K562 (cell line): ENCODE measurements around the gene GLRA2. TPM values are rescaled to one million over a fixed set of nuclear protein-coding genes. Genes with fewer than 3 reads are reported as not detected.

Experiments
- DIDO1 ChIP-seq: fragments of 450-650 bp; IDR thresholded peaks from 2 replicates; pipeline ENCODE4 v1.6.1; 2016; ENCODE audit warnings: low read depth, missing biosample characterization, missing genetic modification characterization
- KDM1A ChIP-seq, 2 experiments: fragments of 450-650 bp; IDR thresholded peaks; 2 replicates each; pipeline ENCODE4 v1.6.1; 2016; ENCODE audit warnings: mild to moderate bottlenecking in 2 of 2
- POLR3G ChIP-seq: IDR thresholded peaks from 2 replicates; pipeline ENCODE4 v1.6.1; 2011; ENCODE audit not compliant: insufficient read length, insufficient replicate concordance; ENCODE audit errors: extremely low read depth
- polyA plus RNA-seq, 8 experiments: library from polyadenylated mRNA; depleted of rRNA in 4 of 8; stranded (reverse) in 5 of 8; unstranded in 3 of 8; fragments of >200 nt; fragmentation: Nextera tagmentation in 2 of 8; fragmentation: Illumina TruSeq in 1 of 8; extraction: Ambion mirVana in 2 of 8; extraction: Trizol in 1 of 8; gene quantifications; 2 replicates each; pipeline versions ENCODE4 v1.2.1 to v1.2.3, GENCODE V29; 2011 to 2014; ENCODE audit warnings: inconsistent platforms in 1 of 8, missing spikeins in 1 of 8
- total RNA-seq, 7 experiments: library from RNA; depleted of rRNA in 6 of 7; stranded (reverse); fragments of >200 nt in 6 of 7; fragmentation: Illumina TruSeq in 2 of 7; extraction: Trizol in 2 of 7; gene quantifications; 2 replicates each; pipeline versions ENCODE4 v1.2.1 to v1.2.3, GENCODE V29; 2011 to 2021; ENCODE audit warnings: low replicate concordance in 1 of 7
- TF ChIP-seq, protein P1 (sequence below): fragments of 250-450 bp; sonication (Bioruptor Pico); IDR thresholded peaks from 2 replicates; pipeline ENCODE4 v1.4.0; 2020; ENCODE audit warnings: mild to moderate bottlenecking, moderate library complexity
- TF ChIP-seq, protein P2 (sequence below): fragments of 450-650 bp; IDR thresholded peaks from 2 replicates; pipeline ENCODE4 v1.6.1; 2018; ENCODE audit warnings: mild to moderate bottlenecking, low read depth; ENCODE audit not compliant: partially characterized antibody
- TF ChIP-seq, protein P3 (sequence below), 2 experiments: fragments of 150-350 bp in 1 of 2; IDR thresholded peaks; 2 replicates each; pipeline ENCODE4 v1.6.1; 2012 to 2016; ENCODE audit warnings: low read depth in 2 of 2, low read length in 2 of 2, mild to moderate bottlenecking in 1 of 2, moderate library complexity in 1 of 2

The GLRA2 gene
- total and polyA plus RNA-seq, 9 of the 15 experiments (the other 6 are each of a cell fraction or from before 2014, with no cell fraction given): not detected

DNA sequence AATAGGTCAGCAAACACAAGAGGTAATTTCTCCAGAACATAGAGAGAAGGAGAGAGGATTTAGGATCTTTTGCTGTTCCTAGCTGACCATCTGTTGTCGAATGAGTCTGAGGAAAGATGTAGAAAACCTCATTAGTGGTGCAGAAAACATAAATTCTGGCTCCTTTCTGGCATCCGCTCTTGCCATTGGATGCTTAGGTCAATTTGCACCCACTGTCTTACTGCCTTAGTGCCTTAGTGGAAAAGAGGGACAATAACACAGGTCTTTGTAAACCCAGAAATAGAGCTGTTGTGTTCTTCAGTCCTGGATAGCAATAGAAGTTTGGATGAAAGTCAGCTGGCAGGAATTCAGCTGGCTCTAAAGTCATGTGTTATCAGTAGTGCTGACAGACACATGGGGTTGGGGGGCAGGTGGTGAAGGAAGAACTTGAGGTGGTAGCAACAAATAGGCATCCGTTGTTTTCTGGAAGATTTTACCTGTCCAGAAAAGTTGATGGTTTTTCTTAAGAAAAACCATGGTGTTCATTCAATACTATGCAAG, 78.2 kb downstream of the GLRA2 start (continued):
- TF ChIP-seq DIDO1 (tag) (no peak), KDM1A (IDR thresholded peaks at IDR 0.05) (no peak), POLR3G (no peak)
- TF ChIP-seq, protein P1, sequence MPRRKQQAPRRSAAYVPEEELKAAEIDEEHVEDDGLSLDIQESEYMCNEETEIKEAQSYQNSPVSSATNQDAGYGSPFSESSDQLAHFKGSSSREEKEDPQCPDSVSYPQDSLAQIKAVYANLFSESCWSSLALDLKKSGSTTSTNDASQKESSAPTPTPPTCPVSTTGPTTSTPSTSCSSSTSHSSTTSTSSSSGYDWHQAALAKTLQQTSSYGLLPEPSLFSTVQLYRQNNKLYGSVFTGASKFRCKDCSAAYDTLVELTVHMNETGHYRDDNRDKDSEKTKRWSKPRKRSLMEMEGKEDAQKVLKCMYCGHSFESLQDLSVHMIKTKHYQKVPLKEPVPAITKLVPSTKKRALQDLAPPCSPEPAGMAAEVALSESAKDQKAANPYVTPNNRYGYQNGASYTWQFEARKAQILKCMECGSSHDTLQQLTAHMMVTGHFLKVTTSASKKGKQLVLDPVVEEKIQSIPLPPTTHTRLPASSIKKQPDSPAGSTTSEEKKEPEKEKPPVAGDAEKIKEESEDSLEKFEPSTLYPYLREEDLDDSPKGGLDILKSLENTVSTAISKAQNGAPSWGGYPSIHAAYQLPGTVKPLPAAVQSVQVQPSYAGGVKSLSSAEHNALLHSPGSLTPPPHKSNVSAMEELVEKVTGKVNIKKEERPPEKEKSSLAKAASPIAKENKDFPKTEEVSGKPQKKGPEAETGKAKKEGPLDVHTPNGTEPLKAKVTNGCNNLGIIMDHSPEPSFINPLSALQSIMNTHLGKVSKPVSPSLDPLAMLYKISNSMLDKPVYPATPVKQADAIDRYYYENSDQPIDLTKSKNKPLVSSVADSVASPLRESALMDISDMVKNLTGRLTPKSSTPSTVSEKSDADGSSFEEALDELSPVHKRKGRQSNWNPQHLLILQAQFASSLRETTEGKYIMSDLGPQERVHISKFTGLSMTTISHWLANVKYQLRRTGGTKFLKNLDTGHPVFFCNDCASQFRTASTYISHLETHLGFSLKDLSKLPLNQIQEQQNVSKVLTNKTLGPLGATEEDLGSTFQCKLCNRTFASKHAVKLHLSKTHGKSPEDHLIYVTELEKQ: no peak
- TF ChIP-seq, protein P2, sequence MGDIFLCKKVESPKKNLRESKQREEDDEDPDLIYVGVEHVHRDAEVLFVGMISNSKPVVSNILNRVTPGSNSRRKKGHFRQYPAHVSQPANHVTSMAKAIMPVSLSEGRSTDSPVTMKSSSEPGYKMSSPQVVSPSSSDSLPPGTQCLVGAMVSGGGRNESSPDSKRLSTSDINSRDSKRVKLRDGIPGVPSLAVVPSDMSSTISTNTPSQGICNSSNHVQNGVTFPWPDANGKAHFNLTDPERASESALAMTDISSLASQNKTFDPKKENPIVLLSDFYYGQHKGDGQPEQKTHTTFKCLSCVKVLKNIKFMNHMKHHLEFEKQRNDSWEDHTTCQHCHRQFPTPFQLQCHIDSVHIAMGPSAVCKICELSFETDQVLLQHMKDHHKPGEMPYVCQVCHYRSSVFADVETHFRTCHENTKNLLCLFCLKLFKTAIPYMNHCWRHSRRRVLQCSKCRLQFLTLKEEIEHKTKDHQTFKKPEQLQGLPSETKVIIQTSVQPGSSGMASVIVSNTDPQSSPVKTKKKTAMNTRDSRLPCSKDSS: no peak
- TF ChIP-seq, protein P3, sequence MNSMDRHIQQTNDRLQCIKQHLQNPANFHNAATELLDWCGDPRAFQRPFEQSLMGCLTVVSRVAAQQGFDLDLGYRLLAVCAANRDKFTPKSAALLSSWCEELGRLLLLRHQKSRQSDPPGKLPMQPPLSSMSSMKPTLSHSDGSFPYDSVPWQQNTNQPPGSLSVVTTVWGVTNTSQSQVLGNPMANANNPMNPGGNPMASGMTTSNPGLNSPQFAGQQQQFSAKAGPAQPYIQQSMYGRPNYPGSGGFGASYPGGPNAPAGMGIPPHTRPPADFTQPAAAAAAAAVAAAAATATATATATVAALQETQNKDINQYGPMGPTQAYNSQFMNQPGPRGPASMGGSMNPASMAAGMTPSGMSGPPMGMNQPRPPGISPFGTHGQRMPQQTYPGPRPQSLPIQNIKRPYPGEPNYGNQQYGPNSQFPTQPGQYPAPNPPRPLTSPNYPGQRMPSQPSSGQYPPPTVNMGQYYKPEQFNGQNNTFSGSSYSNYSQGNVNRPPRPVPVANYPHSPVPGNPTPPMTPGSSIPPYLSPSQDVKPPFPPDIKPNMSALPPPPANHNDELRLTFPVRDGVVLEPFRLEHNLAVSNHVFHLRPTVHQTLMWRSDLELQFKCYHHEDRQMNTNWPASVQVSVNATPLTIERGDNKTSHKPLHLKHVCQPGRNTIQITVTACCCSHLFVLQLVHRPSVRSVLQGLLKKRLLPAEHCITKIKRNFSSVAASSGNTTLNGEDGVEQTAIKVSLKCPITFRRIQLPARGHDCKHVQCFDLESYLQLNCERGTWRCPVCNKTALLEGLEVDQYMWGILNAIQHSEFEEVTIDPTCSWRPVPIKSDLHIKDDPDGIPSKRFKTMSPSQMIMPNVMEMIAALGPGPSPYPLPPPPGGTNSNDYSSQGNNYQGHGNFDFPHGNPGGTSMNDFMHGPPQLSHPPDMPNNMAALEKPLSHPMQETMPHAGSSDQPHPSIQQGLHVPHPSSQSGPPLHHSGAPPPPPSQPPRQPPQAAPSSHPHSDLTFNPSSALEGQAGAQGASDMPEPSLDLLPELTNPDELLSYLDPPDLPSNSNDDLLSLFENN (IDR thresholded peaks at IDR 0.05; ENCODE audit: low read depth in 2 of 2, low read length in 2 of 2): no peak
